ENCODE results near the gene CHST6.
"Not testable (repeated sequence)": the region's sequence is repeated elsewhere in the genome, so short reads cannot be mapped to it uniquely, and the experiment has no call there.

Gene CHST6

GRCh38 chr16:75433732-75434413 lies 61.4 kb downstream of the CHST6 start:
- no peak for DNase-seq (ENCODE audit: low read depth)

GRCh38 chr16:75432828-75433731 lies 62.2 kb downstream of the CHST6 start, which contains the start of gene CFDP1:
Gene CFDP1 (minus strand): TSS chr16:75433503. CDS start chr16:75433352, 151 bp downstream.
- DNase-seq (ENCODE audit: low read depth), result peak; percentile 92

DNA sequence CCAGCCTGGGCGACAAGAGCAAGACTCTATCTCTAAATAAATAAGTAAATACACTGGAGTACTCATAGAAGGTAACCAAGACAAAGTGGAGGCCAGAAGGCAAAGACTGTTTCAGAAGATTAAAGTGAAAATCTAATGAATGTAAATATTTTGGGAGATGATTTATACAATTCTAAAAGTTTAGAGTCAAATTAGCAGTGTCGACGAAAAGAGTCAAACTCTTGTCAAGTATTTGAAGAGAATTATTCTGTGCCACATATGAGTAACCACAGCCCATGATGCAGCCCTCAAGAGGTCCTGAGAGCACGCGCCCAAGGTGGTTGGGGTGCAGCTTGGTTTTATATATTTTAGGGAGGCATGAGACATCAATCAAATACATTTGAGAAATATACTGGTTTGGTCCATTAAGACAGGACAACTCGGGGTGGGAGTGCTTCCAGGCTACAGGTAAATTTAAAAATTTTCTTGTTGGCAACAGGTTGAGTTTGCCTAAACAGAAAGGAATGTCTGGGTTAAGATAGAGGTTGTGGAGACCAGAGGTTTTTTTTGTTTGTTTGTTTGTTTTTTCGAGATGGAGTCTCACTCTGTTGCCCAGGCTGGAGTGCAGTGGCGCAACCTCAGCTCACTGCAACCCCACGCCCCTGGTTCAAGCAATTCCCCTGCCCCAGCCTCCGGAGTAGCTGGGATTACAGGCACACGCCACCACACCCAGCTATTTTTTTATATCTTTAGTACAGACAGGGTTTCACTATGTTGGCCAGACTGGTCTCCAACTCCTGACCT lies 65.4 kb downstream of the CHST6 start:
- no peak for DNase-seq (ENCODE audit: low read depth)

GRCh38 chr16:75426524-75426923 lies 68.7 kb downstream of the CHST6 start:
- DNase-seq (ENCODE audit: low read depth), result not testable (repeated sequence)

GRCh38 chr16:75424105-75424762 lies 71.0 kb downstream of the CHST6 start:
- DNase-seq (ENCODE audit: low read depth), result not testable (repeated sequence)

- no peak for DNase-seq (ENCODE audit: low read depth)
These were observed 71.5 kb downstream of the CHST6 start for GRCh38 chr16:75423723-75424104.
